Esophagus squamous epithelium (tissue), 4 donors: ENCODE data around the gene PDIA2.

Experiments
- CTCF ChIP-seq, 6 experiments: fragments of 450-650 bp in 4 of 6; fragments of 200-600 bp in 2 of 6; sonication (generic) in 2 of 6; IDR thresholded peaks; one replicate each; pipeline ENCODE4 v1.5.1; 2016 to 2019; ENCODE audit warnings: antibody characterized with exemption in 6 of 6, mild to moderate bottlenecking in 4 of 6, moderate library complexity in 4 of 6
- POLR2A ChIP-seq, 4 donors: fragments of 450-650 bp; IDR thresholded peaks; one replicate each; pipeline ENCODE4 v1.6.1; 2017; ENCODE audit warnings: antibody characterized with exemption in 4 of 4, mild to moderate bottlenecking in 4 of 4, moderate library complexity in 3 of 4

DNA sequence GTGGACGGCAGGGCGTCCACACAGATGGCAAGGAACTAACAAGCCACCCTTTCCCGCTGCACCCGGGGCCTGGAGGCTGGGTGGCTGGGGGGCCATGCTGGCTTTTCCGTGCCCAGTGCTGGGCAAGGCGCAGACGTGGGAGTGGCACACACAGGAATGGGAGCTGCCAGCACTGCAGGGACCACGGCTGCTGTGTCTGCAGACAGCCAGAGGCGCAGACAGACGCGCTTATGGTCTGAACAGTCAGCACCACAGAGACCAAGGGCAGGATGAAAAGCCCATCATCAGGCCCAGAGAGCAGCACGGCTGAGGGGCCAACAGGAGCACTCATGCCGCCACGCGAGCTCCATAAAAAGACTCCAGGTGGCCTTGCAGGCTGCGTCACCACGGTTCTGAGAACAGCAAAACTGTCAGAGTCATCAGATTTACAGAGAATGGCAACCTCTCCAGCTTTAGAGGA lies 24.0 kb downstream of the PDIA2 start:
- TF ChIP-seq CTCF (IDR thresholded peaks at IDR 0.05), result no peak
- TF ChIP-seq POLR2A (IDR thresholded peaks at IDR 0.05), result no peak
